ENCODE results near the gene SH3GL3.

The SH3GL3 gene

DNA sequence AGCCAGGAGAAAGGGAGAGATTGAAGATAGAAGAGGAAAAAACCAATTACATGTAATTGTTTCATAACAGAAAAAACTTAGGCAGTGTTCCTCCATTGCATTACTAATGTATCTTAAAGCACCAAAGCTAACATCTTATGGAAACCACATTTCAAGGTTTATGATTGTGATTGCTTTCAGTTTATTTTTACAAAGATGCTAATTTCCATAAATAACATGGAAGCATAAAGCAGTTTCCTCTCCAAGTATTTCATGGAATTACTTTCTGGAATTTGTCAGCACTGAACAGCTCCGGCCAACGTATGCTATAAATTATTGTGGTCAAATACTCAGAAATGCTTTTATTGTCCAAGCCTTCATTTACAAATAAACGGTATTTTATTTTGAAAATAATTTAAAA, 218.3 kb downstream of the SH3GL3 start:
- DNase-seq (ENCODE audit: low read depth in 2 of 2): no peak
